SK-N-SH treated with all-trans-retinoic acid at 6 μM for 48 hours (cell line): Measurements from ENCODE around the gene RAD51B.

Source experiments
- ARNTL ChIP-seq: fragments of 450-650 bp; formaldehyde crosslinking; IDR thresholded peaks from 2 replicates; pipeline ENCODE4 v1.5.0; 2020; ENCODE audit warnings: low read depth, mild to moderate bottlenecking, moderate library complexity, borderline replicate concordance
- ESRRG ChIP-seq: fragments of 250-450 bp; sonication (Bioruptor Pico); IDR thresholded peaks from 2 replicates; pipeline ENCODE4 v1.6.1; 2021; ENCODE audit warnings: mild to moderate bottlenecking
- ISL1 ChIP-seq: fragments of 250-450 bp; sonication (Bioruptor Pico); IDR thresholded peaks from 2 replicates; pipeline ENCODE4 v2.1.2; 2022; ENCODE audit warnings: mild to moderate bottlenecking, moderate library complexity
- OSR1 ChIP-seq: fragments of 250-450 bp; sonication (Bioruptor Pico); IDR thresholded peaks from 2 replicates; pipeline ENCODE4 v1.8.0; 2022; ENCODE audit warnings: moderate library complexity, mild to moderate bottlenecking, inconsistent platforms
- PATZ1 ChIP-seq: fragments of 250-450 bp; sonication (Bioruptor Pico); IDR thresholded peaks from 2 replicates; pipeline ENCODE4 v1.8.0; 2020; ENCODE audit warnings: mild to moderate bottlenecking, moderate library complexity, borderline replicate concordance
- RARB ChIP-seq: fragments of 250-450 bp; sonication (Bioruptor Pico); IDR thresholded peaks from 2 replicates; pipeline ENCODE4 v1.8.0; 2021; ENCODE audit warnings: mild to moderate bottlenecking, moderate library complexity
- TOX ChIP-seq: fragments of 250-450 bp; sonication (Bioruptor Pico); IDR thresholded peaks from 2 replicates; pipeline ENCODE4 v1.8.0; 2021; ENCODE audit warnings: mild to moderate bottlenecking, moderate library complexity, borderline replicate concordance
- TSHZ2 ChIP-seq: fragments of 250-450 bp; sonication (Bioruptor Pico); IDR thresholded peaks from 2 replicates; pipeline ENCODE4 v1.5.0; 2020; ENCODE audit warnings: mild to moderate bottlenecking, moderate library complexity
- ZFP30 ChIP-seq: fragments of 450-650 bp; formaldehyde crosslinking; IDR thresholded peaks from 2 replicates; pipeline ENCODE4 v1.5.0; 2022; ENCODE audit warnings: mild to moderate bottlenecking, moderate library complexity
- ZNF565 ChIP-seq: fragments of 450-650 bp; formaldehyde crosslinking; conservative IDR thresholded peaks from 2 replicates; pipeline ENCODE4 v1.5.0; 2020; ENCODE audit warnings: low read depth, mild to moderate bottlenecking, moderate library complexity
- ZNF8 ChIP-seq: fragments of 450-650 bp; formaldehyde crosslinking; IDR thresholded peaks from 2 replicates; pipeline ENCODE4 v1.5.0; 2020; ENCODE audit warnings: mild to moderate bottlenecking, moderate library complexity
- TF ChIP-seq, protein P1 (sequence below): fragments of 250-450 bp; sonication (Bioruptor Pico); IDR thresholded peaks from 2 replicates; pipeline ENCODE4 v1.5.1; 2020; ENCODE audit warnings: low read depth, mild to moderate bottlenecking, moderate library complexity

DNA sequence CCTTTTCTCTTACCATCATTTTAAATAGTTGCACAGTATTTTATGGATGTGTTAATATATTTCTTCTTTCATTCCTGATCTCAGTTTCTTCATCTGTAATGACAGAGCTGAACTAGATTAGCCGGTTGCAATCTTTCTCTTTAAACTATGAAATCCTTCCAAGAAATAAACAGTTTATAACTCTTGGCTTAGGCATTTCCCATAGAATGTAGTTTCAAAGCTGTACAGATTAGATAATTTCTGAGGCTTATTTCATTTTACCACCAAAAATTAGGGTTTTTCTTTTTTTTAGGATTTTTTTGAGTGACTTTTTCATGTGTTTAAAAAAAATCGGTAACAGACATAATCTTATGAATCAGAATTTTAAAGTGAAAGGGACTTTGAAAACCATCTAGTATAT is 144.0 kb downstream of the RAD51B start:
- TF ChIP-seq ARNTL (CRISPR knock-in tag) (no peak), PATZ1 (CRISPR knock-in tag) (no peak), TSHZ2 (CRISPR knock-in tag) (no peak), ZFP30 (no peak), TOX (CRISPR knock-in tag) (no peak), ISL1 (CRISPR knock-in tag) (no peak), ZNF565 (CRISPR knock-in tag) (no peak), RARB (CRISPR knock-in tag) (no peak), OSR1 (CRISPR knock-in tag) (no peak), ESRRG (CRISPR knock-in tag) (no peak), ZNF8 (CRISPR knock-in tag) (no peak)
- TF ChIP-seq, protein P1, sequence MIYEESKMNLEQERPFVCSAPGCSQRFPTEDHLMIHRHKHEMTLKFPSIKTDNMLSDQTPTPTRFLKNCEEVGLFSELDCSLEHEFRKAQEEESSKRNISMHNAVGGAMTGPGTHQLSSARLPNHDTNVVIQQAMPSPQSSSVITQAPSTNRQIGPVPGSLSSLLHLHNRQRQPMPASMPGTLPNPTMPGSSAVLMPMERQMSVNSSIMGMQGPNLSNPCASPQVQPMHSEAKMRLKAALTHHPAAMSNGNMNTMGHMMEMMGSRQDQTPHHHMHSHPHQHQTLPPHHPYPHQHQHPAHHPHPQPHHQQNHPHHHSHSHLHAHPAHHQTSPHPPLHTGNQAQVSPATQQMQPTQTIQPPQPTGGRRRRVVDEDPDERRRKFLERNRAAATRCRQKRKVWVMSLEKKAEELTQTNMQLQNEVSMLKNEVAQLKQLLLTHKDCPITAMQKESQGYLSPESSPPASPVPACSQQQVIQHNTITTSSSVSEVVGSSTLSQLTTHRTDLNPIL (CRISPR knock-in tag): no peak
